PC-9 (cell line): ENCODE measurements around the gene NECTIN3. TPM values are rescaled to one million over a fixed set of nuclear protein-coding genes. Genes with fewer than 3 reads are reported as not detected.

ENCODE experiments used
- BruUV-seq: library from RNA; stranded (reverse); fragments of 400-500 nt; replicated peaks from 2 replicates; lab custom pipeline; 2021; lab: Mats Ljungman, UMichigan
- CTCF ChIA-PET: fragments of 300-600 bp; sonication (Branson Sonifier 250); formaldehyde crosslinking; loops from one replicate; lab custom pipeline; 2022; ENCODE audit warnings: antibody characterized with exemption; lab: Charles Lee
- POLR2A ChIA-PET: fragments of 300-600 bp; sonication (Branson Sonifier 250); formaldehyde crosslinking; loops from one replicate; lab custom pipeline; 2022; ENCODE audit warnings: antibody characterized with exemption; ENCODE audit not compliant: unreplicated experiment; lab: Charles Lee
- DNase-seq, 2 experiments: peaks; one replicate each; pipeline versions ENCODE4 v3.0.0 to v3.0.0-alpha.2; 2015 to 2022; ENCODE audit warnings: mixed read lengths in 1 of 2
- H2AFZ ChIP-seq: fragments of 200-600 bp; sonication (generic); 2 replicates; pipeline ENCODE4 v1.8.1; 2017; ENCODE audit warnings: antibody characterized with exemption
- H3F3A ChIP-seq: fragments of 200-600 bp; sonication (generic); 2 replicates; pipeline ENCODE4 v1.8.1; 2017; ENCODE audit warnings: antibody characterized with exemption, mild to moderate bottlenecking, low read depth; ENCODE audit not compliant: insufficient read depth
- H3K27ac ChIP-seq: fragments of 200-600 bp; sonication (generic); 2 replicates; pipeline ENCODE4 v1.6.1; 2016; ENCODE audit warnings: mixed run types
- H3K27me3 ChIP-seq: fragments of 200-600 bp; sonication (generic); 2 replicates; pipeline ENCODE4 v1.6.1; 2016; ENCODE audit warnings: low read depth, mixed run types; ENCODE audit not compliant: insufficient read depth
- H3K36me3 ChIP-seq: fragments of 200-600 bp; sonication (generic); 2 replicates; pipeline ENCODE4 v1.6.1; 2016; ENCODE audit warnings: low read depth, mixed run types
- H3K4me1 ChIP-seq: fragments of 200-600 bp; sonication (generic); replicated peaks from 2 replicates; pipeline ENCODE4 v1.6.1; 2016; ENCODE audit warnings: mixed run types; ENCODE audit not compliant: insufficient read depth
- H3K4me2 ChIP-seq: fragments of 200-600 bp; sonication (generic); 2 replicates; pipeline ENCODE4 v1.6.1; 2017; ENCODE audit warnings: mixed run types
- H3K4me3 ChIP-seq: fragments of 200-600 bp; sonication (generic); 2 replicates; pipeline ENCODE4 v1.6.1; 2016; ENCODE audit warnings: mixed run types
- H3K79me2 ChIP-seq: fragments of 200-600 bp; sonication (generic); 2 replicates; pipeline ENCODE4 v1.6.1; 2017; ENCODE audit warnings: low read depth, mixed run types
- H3K9me2 ChIP-seq: fragments of 200-600 bp; sonication (generic); 2 replicates; pipeline ENCODE4 v1.8.1; 2017; ENCODE audit warnings: mild to moderate bottlenecking; ENCODE audit not compliant: insufficient read depth
- H3K9me3 ChIP-seq: fragments of 200-600 bp; sonication (generic); 2 replicates; pipeline ENCODE4 v1.8.1; 2016; ENCODE audit warnings: low read depth; ENCODE audit not compliant: insufficient read depth
- H4K20me1 ChIP-seq: fragments of 200-600 bp; sonication (generic); 2 replicates; pipeline ENCODE4 v1.8.1; 2017; ENCODE audit not compliant: insufficient read depth
- CTCF ChIP-seq: fragments of 200-600 bp; sonication (generic); conservative IDR thresholded peaks from 2 replicates; pipeline ENCODE4 v1.6.1; 2017; ENCODE audit warnings: mixed run types, antibody characterized with exemption, mild to moderate bottlenecking, moderate library complexity
- EZH2 ChIP-seq: fragments of 200-600 bp; sonication (generic); IDR thresholded peaks from 2 replicates; pipeline ENCODE4 v1.8.0; 2017; ENCODE audit warnings: antibody characterized with exemption, low read depth
- intact Hi-C: fragments of 100-400 bp; cut with micrococcal nuclease; formaldehyde crosslinking; loops from one replicate; pipeline ENCODE4 v1.10.0; 2022; ENCODE audit not compliant: unreplicated experiment
- total RNA-seq: library from RNA; stranded (reverse); gene quantifications from 2 replicates; pipeline ENCODE4 v1.2.3, GENCODE V29; 2021

The NECTIN3 gene
- total RNA-seq, 1 experiment from 2014 or later, result 11.9 TPM

- no peak for DNase-seq
- Histone ChIP-seq H3K4me2 (no peak overlapping the region), H3F3A (no peaks in the 10 kb centered on the region), H3K9me2 (no peaks in the 10 kb centered on the region; the same call in 1 of the 2 replicates), H3K9me3 (no peaks in the 10 kb centered on the region), H3K36me3 (no peaks in the 10 kb centered on the region), H3K79me2 (no peaks in the 10 kb centered on the region), H3K4me3 (no peak overlapping the region), H3K4me1 (no peaks in the 10 kb centered on the region), H3K27me3 (no peaks in the 10 kb centered on the region), H4K20me1 (no peaks in the 10 kb centered on the region), H3K27ac (no peak overlapping the region), H2AFZ (no peak overlapping the region)
- ChIA-PET POLR2A (no interaction called here), CTCF (interaction anchor here (0.7 kb wide), 1 partner anchor 8 kb away, joined by 3 read pairs; no protein-coding TSS in a partner anchor)
- TF ChIP-seq CTCF (no peak), EZH2 (no peak)
- intact Hi-C loops, result no loop called here
- BruUV-seq, result no TSS peak
Observed at GRCh38 chr3:111197485-111197884, 125.9 kb downstream of the NECTIN3 start.

GRCh38 chr3:111200027-111200426 lies 128.4 kb downstream of the NECTIN3 start:
- no peak for DNase-seq
- ChIA-PET CTCF (no interaction called here), POLR2A (no interaction called here)
- intact Hi-C loops, result no loop called here
- no TSS peak for BruUV-seq
- Histone ChIP-seq H2AFZ (no peak overlapping the region), H3K9me2 (no peaks in the 10 kb centered on the region), H3K9me3 (no peaks in the 10 kb centered on the region), H3K4me2 (no peak overlapping the region), H3K36me3 (no peaks in the 10 kb centered on the region), H3F3A (no peaks in the 10 kb centered on the region), H3K4me1 (no peaks in the 10 kb centered on the region), H3K27me3 (no peaks in the 10 kb centered on the region), H4K20me1 (no peaks in the 10 kb centered on the region), H3K27ac (no peak overlapping the region), H3K4me3 (no peak overlapping the region), H3K79me2 (no peaks in the 10 kb centered on the region)
- TF ChIP-seq EZH2 (no peak), CTCF (no peak)

DNA sequence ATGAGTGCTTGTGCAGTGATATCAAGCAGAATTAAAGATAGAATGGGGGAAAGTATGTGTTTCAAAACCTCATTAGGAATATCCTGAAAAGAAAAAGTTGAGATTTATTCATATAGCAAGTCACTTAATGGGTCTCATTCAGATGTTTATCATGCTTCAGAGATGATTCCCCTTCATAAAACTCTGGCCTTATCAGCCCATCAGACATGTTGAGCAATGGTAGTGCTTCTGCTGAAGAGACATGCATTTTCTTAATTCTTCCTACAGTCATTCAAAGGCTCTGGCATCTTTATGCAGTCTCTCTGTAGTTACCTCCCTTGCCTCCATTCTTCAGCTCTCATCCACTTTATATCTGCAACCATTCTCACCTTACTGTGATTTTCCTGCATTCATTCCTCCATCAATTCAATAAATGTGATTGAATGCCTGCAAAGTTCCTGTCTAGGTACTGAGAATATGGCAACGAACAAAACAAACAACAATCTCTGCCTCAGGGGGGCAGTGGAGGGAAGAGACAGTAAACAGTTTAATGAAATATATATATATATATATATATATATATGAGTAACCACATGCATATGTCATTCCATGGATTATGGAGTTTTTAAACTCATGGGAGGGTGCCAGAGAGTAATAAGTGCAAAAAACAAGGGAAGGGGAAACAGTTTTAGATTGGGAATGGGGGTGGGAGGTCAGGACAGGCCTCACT lies 138.5 kb downstream of the NECTIN3 start:
- TF ChIP-seq CTCF (peak; percentile 31; the same call in 1 of the 2 replicates), EZH2 (no peak)
- POLR2A ChIA-PET, result no interaction called here
- intact Hi-C loops, result no loop called here

More for the DNA sequence above, 138.5 kb downstream of the NECTIN3 start:
- Histone ChIP-seq H3K27ac (no peak overlapping the region), H3K4me1 (no peaks in the 10 kb centered on the region), H3K9me3 (no peaks in the 10 kb centered on the region), H2AFZ (no peak overlapping the region), H3F3A (no peaks in the 10 kb centered on the region), H3K9me2 (no peaks in the 10 kb centered on the region; the same call in 1 of the 2 replicates), H3K4me2 (no peak overlapping the region), H3K79me2 (no peaks in the 10 kb centered on the region), H4K20me1 (no peaks in the 10 kb centered on the region), H3K27me3 (no peaks in the 10 kb centered on the region), H3K4me3 (no peak overlapping the region), H3K36me3 (no peaks in the 10 kb centered on the region)
- DNase-seq, result no peak
- CTCF ChIA-PET, result no interaction called here
- no TSS peak for BruUV-seq
